H9 (cell line): ENCODE data around the gene OXSR1. TPM values are rescaled to one million over a fixed set of nuclear protein-coding genes. Genes with fewer than 3 reads are reported as not detected.

Experiments used
- DNase-seq: peaks from one replicate; pipeline ENCODE4 v3.0.0-alpha.2; 2017
- H2AFZ ChIP-seq: one replicate; pipeline ENCODE4 v1.6.1; 2013; ENCODE audit warnings: mild to moderate bottlenecking, low read length, control low read depth, moderate library complexity
- H2AK5ac ChIP-seq: 2 replicates; pipeline ENCODE4 v1.6.1; 2013; ENCODE audit warnings: low read length, control low read depth, mixed read lengths; ENCODE audit not compliant: insufficient read length
- H2BK120ac ChIP-seq: one replicate; pipeline ENCODE4 v1.6.1; 2013; ENCODE audit warnings: low read depth, mild to moderate bottlenecking, low read length, control low read depth, inconsistent platforms; ENCODE audit not compliant: poor library complexity, severe bottlenecking
- H2BK12ac ChIP-seq: 2 replicates; pipeline ENCODE4 v1.6.1; 2013; ENCODE audit warnings: low read length, control low read depth, mixed read lengths, low read depth; ENCODE audit not compliant: insufficient read length
- H2BK15ac ChIP-seq: 2 replicates; pipeline ENCODE4 v1.6.1; 2013; ENCODE audit warnings: low read depth, low read length, control low read depth
- H2BK20ac ChIP-seq: one replicate; pipeline ENCODE4 v1.6.1; 2013; ENCODE audit warnings: low read depth, mild to moderate bottlenecking, low read length, control low read depth, inconsistent platforms; ENCODE audit not compliant: poor library complexity, severe bottlenecking
- H2BK5ac ChIP-seq: 2 replicates; pipeline ENCODE4 v1.6.1; 2013; ENCODE audit warnings: low read length, control low read depth, mixed read lengths; ENCODE audit not compliant: insufficient read length
- H3K14ac ChIP-seq: 2 replicates; pipeline ENCODE4 v1.6.1; 2013; ENCODE audit warnings: low read length, control low read depth; ENCODE audit not compliant: insufficient read depth
- H3K18ac ChIP-seq: 2 replicates; pipeline ENCODE4 v1.6.1; 2013; ENCODE audit warnings: low read depth, mild to moderate bottlenecking, mixed read lengths, low read length, control low read depth; ENCODE audit not compliant: insufficient read length
- H3K23ac ChIP-seq: 2 replicates; pipeline ENCODE4 v1.6.1; 2013; ENCODE audit warnings: low read length, control low read depth, mixed read lengths, low read depth; ENCODE audit not compliant: insufficient read length
- H3K23me2 ChIP-seq: 2 replicates; pipeline ENCODE4 v1.6.1; 2013; ENCODE audit warnings: low read depth, mild to moderate bottlenecking, mixed read lengths, low read length, control low read depth; ENCODE audit not compliant: insufficient read length, poor library complexity, severe bottlenecking
- H3K27ac ChIP-seq: 2 replicates; pipeline ENCODE4 v1.5.1; 2013; ENCODE audit warnings: low read length, control low read depth, mixed read lengths, low read depth; ENCODE audit not compliant: insufficient read length
- H3K27me3 ChIP-seq: 2 replicates; pipeline ENCODE4 v1.6.1; 2013; ENCODE audit warnings: low read length, control low read depth, inconsistent platforms; ENCODE audit not compliant: insufficient read depth
- H3K4ac ChIP-seq: 2 replicates; pipeline ENCODE4 v1.6.1; 2013; ENCODE audit warnings: low read depth, mild to moderate bottlenecking, control low read depth, inconsistent platforms, low read length, moderate library complexity
- H3K4me1 ChIP-seq: 2 replicates; pipeline ENCODE4 v1.6.1; 2013; ENCODE audit warnings: low read length, control low read depth, inconsistent platforms; ENCODE audit not compliant: insufficient read depth
- H3K4me2 ChIP-seq: 2 replicates; pipeline ENCODE4 v1.6.1; 2013; ENCODE audit warnings: low read length, control low read depth, mixed read lengths; ENCODE audit not compliant: insufficient read length, insufficient read depth
- H3K56ac ChIP-seq: 2 replicates; pipeline ENCODE4 v1.6.1; 2013; ENCODE audit warnings: low read depth, mild to moderate bottlenecking, mixed read lengths, low read length, control low read depth; ENCODE audit not compliant: insufficient read length
- H3K79me1 ChIP-seq: 2 replicates; pipeline ENCODE4 v1.6.1; 2013; ENCODE audit warnings: low read depth, mild to moderate bottlenecking, moderate library complexity, low read length, control low read depth, inconsistent platforms; ENCODE audit not compliant: insufficient read depth, poor library complexity, severe bottlenecking
- H3K79me2 ChIP-seq: 2 replicates; pipeline ENCODE4 v1.6.1; 2013; ENCODE audit warnings: low read length, control low read depth, inconsistent platforms; ENCODE audit not compliant: insufficient read depth
- H3K9ac ChIP-seq: 2 replicates; pipeline ENCODE4 v1.6.1; 2013; ENCODE audit warnings: low read length, control low read depth, mixed read lengths; ENCODE audit not compliant: insufficient read length; ENCODE audit errors: extremely low read depth
- H3K9me3 ChIP-seq: one replicate; pipeline ENCODE4 v1.6.1; 2013; ENCODE audit warnings: low read depth, low read length, inconsistent platforms; ENCODE audit not compliant: control insufficient read depth
- H3T11ph ChIP-seq: one replicate; pipeline ENCODE4 v1.6.1; 2013; ENCODE audit warnings: mild to moderate bottlenecking, low read length, control low read depth, inconsistent platforms
- H4K20me1 ChIP-seq: one replicate; pipeline ENCODE4 v1.6.1; 2013; ENCODE audit not compliant: control insufficient read depth, insufficient read length, insufficient read depth
- H4K5ac ChIP-seq: 2 replicates; pipeline ENCODE4 v1.6.1; 2013; ENCODE audit warnings: low read depth, mild to moderate bottlenecking, mixed read lengths, low read length, control low read depth; ENCODE audit not compliant: insufficient read length
- H4K8ac ChIP-seq: replicated peaks from 2 replicates; pipeline ENCODE4 v1.6.1; 2013; ENCODE audit warnings: low read length, control low read depth, mixed read lengths, low read depth; ENCODE audit not compliant: insufficient read length
- H4K91ac ChIP-seq: 2 replicates; pipeline ENCODE4 v1.6.1; 2013; ENCODE audit warnings: low read depth, mild to moderate bottlenecking, moderate library complexity, mixed read lengths, low read length, control low read depth; ENCODE audit not compliant: insufficient read length
- H3K27ac Mint-ChIP-seq, 3 experiments: 2 replicates in 2 of 3; 3 replicates in 1 of 3; pipeline ENCODE4 v1.8.0; 2020 to 2021; ENCODE audit warnings: mixed read lengths in 3 of 3, mild to moderate bottlenecking in 1 of 3, moderate library complexity in 1 of 3
- H3K27me3 Mint-ChIP-seq: 2 replicates; pipeline ENCODE4 v1.8.0; 2021; ENCODE audit warnings: low read depth, mild to moderate bottlenecking, moderate library complexity, mixed read lengths
- H3K36me3 Mint-ChIP-seq, 3 experiments: 2 replicates in 2 of 3; 3 replicates in 1 of 3; pipeline ENCODE4 v1.8.0; 2020 to 2021; ENCODE audit warnings: low read depth in 3 of 3, mixed read lengths in 3 of 3; ENCODE audit not compliant: insufficient read depth in 1 of 3
- H3K4me1 Mint-ChIP-seq, 2 experiments: 2 replicates each; pipeline ENCODE4 v1.8.0; 2020; ENCODE audit warnings: mixed read lengths in 2 of 2
- H3K4me3 Mint-ChIP-seq, 2 experiments: 2 replicates in 1 of 2; 3 replicates in 1 of 2; pipeline ENCODE4 v1.8.0; 2020 to 2021; ENCODE audit warnings: mild to moderate bottlenecking in 2 of 2, mixed read lengths in 2 of 2, moderate library complexity in 1 of 2
- H3K9me3 Mint-ChIP-seq, 2 experiments: 2 replicates in 1 of 2; 3 replicates in 1 of 2; pipeline ENCODE4 v1.8.0; 2020; ENCODE audit warnings: mild to moderate bottlenecking in 2 of 2, mixed read lengths in 2 of 2, moderate library complexity in 1 of 2
- WGBS: extraction: QIAGEN DNeasy Blood & Tissue Kit; methylation state at CpG from one replicate; pipeline ENCODE4 v1.1.7; 2013; ENCODE audit warnings: missing lambda C conversion rate, low lambda C conversion rate, mixed read lengths; ENCODE audit not compliant: insufficient read length; ENCODE audit errors: extremely low coverage; 5-methylcytosine and 5-hydroxymethylcytosine counted together
- total RNA-seq: library from RNA; stranded (reverse); gene quantifications from 2 replicates; pipeline ENCODE4 v1.2.1, GENCODE V29; 2021
- TF ChIP-seq, protein P1 (sequence below): fragments of 200-600 bp; sonication (generic); conservative IDR thresholded peaks from 3 replicates; pipeline ENCODE4 v1.8.0; 2021; ENCODE audit warnings: antibody characterized with exemption, mild to moderate bottlenecking

The OXSR1 gene
- total RNA-seq, 1 experiment from 2014 or later: 54.1 TPM

DNA sequence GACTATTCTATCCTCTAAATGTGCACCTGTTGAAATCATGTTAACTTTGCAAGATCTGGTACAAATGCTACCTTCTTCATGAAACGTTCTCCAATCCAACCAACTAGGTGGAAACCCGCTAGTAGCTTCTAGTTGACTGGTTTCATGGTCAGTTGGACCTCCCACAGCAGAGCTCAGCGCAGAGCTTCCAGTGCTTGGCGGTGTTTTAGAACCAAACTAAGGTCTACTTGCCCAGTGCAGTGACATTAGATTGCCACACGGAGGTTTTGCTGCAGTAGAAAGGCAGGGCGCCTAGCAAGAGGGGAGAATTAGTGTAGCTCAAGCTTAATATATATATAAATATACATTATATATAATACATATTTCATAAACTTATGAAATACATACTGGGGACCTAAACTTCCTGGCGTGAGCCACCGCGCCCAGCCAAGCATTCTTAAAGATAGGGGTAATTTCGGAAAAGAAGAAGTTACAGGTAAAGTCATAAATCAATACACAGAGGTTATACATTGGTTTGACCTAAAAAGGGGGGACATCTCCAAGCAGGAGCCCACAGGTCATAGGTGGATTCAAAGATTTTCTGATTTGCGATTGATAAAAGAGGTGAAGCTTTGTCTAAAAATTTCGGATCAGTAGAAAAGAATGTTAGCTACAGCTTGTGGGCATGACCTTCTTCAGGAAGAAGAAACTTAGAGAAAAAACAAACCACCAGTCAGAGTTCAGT, 2.1 kb upstream of the OXSR1 start:
- H4K5ac ChIP-seq: no peak overlapping the region
- H3K79me1 ChIP-seq: no peaks in the 10 kb centered on the region
- Mint-ChIP-seq H3K4me1 (peaks cover 11 to 21% of the 10 kb centered on the region in 2 experiments), H3K9me3 (no peaks in the 10 kb centered on the region), H3K4me3 (peak overlapping the region in 1 of 2 experiments; percentile 13; a peak in 2 of 5 replicates), H3K27ac (no peak overlapping the region), H3K27me3 (0 out of 2 replicates have a peak, but pooled peaks cover 3% of the 10 kb centered on the region), H3K36me3 (peaks cover 0 to 4% (median 0%) of the 10 kb centered on the region in 3 experiments; a peak in 1 of 7 replicates)
- H3K4ac ChIP-seq: no peak overlapping the region
- TF ChIP-seq, protein P1, sequence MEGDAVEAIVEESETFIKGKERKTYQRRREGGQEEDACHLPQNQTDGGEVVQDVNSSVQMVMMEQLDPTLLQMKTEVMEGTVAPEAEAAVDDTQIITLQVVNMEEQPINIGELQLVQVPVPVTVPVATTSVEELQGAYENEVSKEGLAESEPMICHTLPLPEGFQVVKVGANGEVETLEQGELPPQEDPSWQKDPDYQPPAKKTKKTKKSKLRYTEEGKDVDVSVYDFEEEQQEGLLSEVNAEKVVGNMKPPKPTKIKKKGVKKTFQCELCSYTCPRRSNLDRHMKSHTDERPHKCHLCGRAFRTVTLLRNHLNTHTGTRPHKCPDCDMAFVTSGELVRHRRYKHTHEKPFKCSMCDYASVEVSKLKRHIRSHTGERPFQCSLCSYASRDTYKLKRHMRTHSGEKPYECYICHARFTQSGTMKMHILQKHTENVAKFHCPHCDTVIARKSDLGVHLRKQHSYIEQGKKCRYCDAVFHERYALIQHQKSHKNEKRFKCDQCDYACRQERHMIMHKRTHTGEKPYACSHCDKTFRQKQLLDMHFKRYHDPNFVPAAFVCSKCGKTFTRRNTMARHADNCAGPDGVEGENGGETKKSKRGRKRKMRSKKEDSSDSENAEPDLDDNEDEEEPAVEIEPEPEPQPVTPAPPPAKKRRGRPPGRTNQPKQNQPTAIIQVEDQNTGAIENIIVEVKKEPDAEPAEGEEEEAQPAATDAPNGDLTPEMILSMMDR: peak; percentile 38; the same call in 1 of the 3 replicates
- H4K8ac ChIP-seq: no peak overlapping the region
- no peak overlapping the region for H2BK15ac ChIP-seq
- peak; percentile 37 for DNase-seq
- no peak overlapping the region for H2BK20ac ChIP-seq
- H3K18ac ChIP-seq: no peak overlapping the region
- peaks cover 12% of the 10 kb centered on the region; the same call in 1 of the 2 replicates for H3K79me2 ChIP-seq
- no peak overlapping the region for H3K4me2 ChIP-seq
- peaks cover 3% of the 10 kb centered on the region for H3K23me2 ChIP-seq
- H2BK120ac ChIP-seq: no peak overlapping the region
- no CpG with 5 or more reads among the region's 12 CpGs for WGBS
- H2AFZ ChIP-seq: no peak overlapping the region
- no peak overlapping the region for H2BK12ac ChIP-seq
- H4K20me1 ChIP-seq: no peaks in the 10 kb centered on the region
- no peaks in the 10 kb centered on the region for H3K27me3 ChIP-seq
- H3K23ac ChIP-seq: no peak overlapping the region
- no peak overlapping the region for H3K9ac ChIP-seq
- no peak overlapping the region for H3K27ac ChIP-seq
- H3K14ac ChIP-seq: no peak overlapping the region
- no peak overlapping the region for H3K56ac ChIP-seq
- no peak overlapping the region for H2BK5ac ChIP-seq
- no peak overlapping the region for H4K91ac ChIP-seq
- H3T11ph ChIP-seq: no peak overlapping the region
- no peaks in the 10 kb centered on the region for H3K9me3 ChIP-seq
- H3K4me1 ChIP-seq: no peaks in the 10 kb centered on the region
- no peak overlapping the region for H2AK5ac ChIP-seq
